Activated naive CD8-positive, alpha-beta T cell treated with anti-CD3 and anti-CD28 coated beads for 36 hours (primary cell): ENCODE measurements around the gene ATP2A3. TPM values are rescaled to one million over a fixed set of nuclear protein-coding genes. Genes with fewer than 3 reads are reported as not detected.

Experiments
- DNase-seq: peaks from one replicate; pipeline ENCODE4 v3.0.0; 2021
- H3K27ac Mint-ChIP-seq: one replicate; pipeline ENCODE4 v1.8.0; 2022; ENCODE audit warnings: mild to moderate bottlenecking, moderate library complexity, mixed read lengths
- H3K27me3 Mint-ChIP-seq: one replicate; pipeline ENCODE4 v1.8.0; 2022; ENCODE audit warnings: mild to moderate bottlenecking, mixed read lengths
- H3K36me3 Mint-ChIP-seq: one replicate; pipeline ENCODE4 v1.8.0; 2021; ENCODE audit warnings: mild to moderate bottlenecking, mixed read lengths
- H3K4me1 Mint-ChIP-seq: one replicate; pipeline ENCODE4 v1.8.0; 2021; ENCODE audit warnings: mixed read lengths
- H3K4me3 Mint-ChIP-seq: one replicate; pipeline ENCODE4 v1.8.0; 2022; ENCODE audit warnings: mild to moderate bottlenecking, moderate library complexity, mixed read lengths
- H3K9me3 Mint-ChIP-seq: one replicate; pipeline ENCODE4 v1.8.0; 2022; ENCODE audit warnings: mixed read lengths
- total RNA-seq, 2 experiments: library from RNA; stranded (reverse); gene quantifications; one replicate each; pipeline ENCODE4 v1.2.3, GENCODE V29; 2021

The ATP2A3 gene
- total RNA-seq, result 10 to 100 TPM; 85.7 to 89.9 TPM

- Mint-ChIP-seq H3K4me3 (peak within 1 kb of the TSS; percentile 85), H3K36me3 (peaks cover 7% of the 10 kb centered on the region), H3K27ac (peak within 1 kb of the TSS; percentile 83), H3K9me3 (no peaks in the 10 kb centered on the region), H3K4me1 (peaks cover 42% of the 10 kb centered on the region), H3K27me3 (no peaks in the 10 kb centered on the region)
- peak; percentile 76 for DNase-seq
Observed at GRCh38 chr17:3964203-3965117, at the start of gene ATP2A3. ATP2A3 (minus strand) TSS chr17:3964437; CDS start chr17:3964291, 146 bp downstream.

GRCh38 chr17:4010754-4011153, 46.5 kb upstream of the ATP2A3 start:
- peaks cover 5% of the 10 kb centered on the region for H3K36me3 Mint-ChIP-seq
- H3K4me3 Mint-ChIP-seq, result no peak overlapping the region
- H3K4me1 Mint-ChIP-seq, result no peaks in the 10 kb centered on the region
- no peaks in the 10 kb centered on the region for H3K9me3 Mint-ChIP-seq
- no peak for DNase-seq
- no peak overlapping the region for H3K27ac Mint-ChIP-seq
- H3K27me3 Mint-ChIP-seq, result no peaks in the 10 kb centered on the region

- DNase-seq, result no peak
- Mint-ChIP-seq H3K9me3 (no peaks in the 10 kb centered on the region), H3K4me1 (peaks cover 4% of the 10 kb centered on the region), H3K4me3 (no peak overlapping the region), H3K27ac (no peak overlapping the region), H3K27me3 (no peaks in the 10 kb centered on the region), H3K36me3 (peaks cover 5% of the 10 kb centered on the region)
Observed at GRCh38 chr17:4009186-4009785, 45.0 kb upstream of the ATP2A3 start.

GRCh38 chr17:4008441-4009185, 44.4 kb upstream of the ATP2A3 start:
- peaks cover 4% of the 10 kb centered on the region for H3K4me1 Mint-ChIP-seq

GRCh38 chr17:4008082-4008435, 43.8 kb upstream of the ATP2A3 start:
- Mint-ChIP-seq H3K27me3 (no peaks in the 10 kb centered on the region), H3K27ac (no peak overlapping the region), H3K4me3 (no peak overlapping the region), H3K4me1 (peaks cover 4% of the 10 kb centered on the region), H3K36me3 (peaks cover 4% of the 10 kb centered on the region), H3K9me3 (no peaks in the 10 kb centered on the region)
- DNase-seq, result no peak

More at GRCh38 chr17:4008441-4009185, 44.4 kb upstream of the ATP2A3 start:
- Mint-ChIP-seq H3K27me3 (no peaks in the 10 kb centered on the region), H3K4me3 (no peak overlapping the region), H3K9me3 (no peaks in the 10 kb centered on the region), H3K36me3 (peaks cover 5% of the 10 kb centered on the region), H3K27ac (no peak overlapping the region)
- no peak for DNase-seq

GRCh38 chr17:4007346-4008081, 43.3 kb upstream of the ATP2A3 start:
- no peaks in the 10 kb centered on the region for H3K27me3 Mint-ChIP-seq
- no peaks in the 10 kb centered on the region for H3K9me3 Mint-ChIP-seq
- no peak for DNase-seq
- H3K36me3 Mint-ChIP-seq, result peaks cover 2% of the 10 kb centered on the region
- peaks cover 4% of the 10 kb centered on the region for H3K4me1 Mint-ChIP-seq
- H3K4me3 Mint-ChIP-seq, result no peak overlapping the region
- no peak overlapping the region for H3K27ac Mint-ChIP-seq

GRCh38 chr17:4006745-4007211, 42.5 kb upstream of the ATP2A3 start:
- DNase-seq, result no peak
- H3K4me1 Mint-ChIP-seq, result peaks cover 4% of the 10 kb centered on the region
- no peaks in the 10 kb centered on the region for H3K27me3 Mint-ChIP-seq
- no peak overlapping the region for H3K27ac Mint-ChIP-seq
- no peak overlapping the region for H3K4me3 Mint-ChIP-seq
- no peaks in the 10 kb centered on the region for H3K9me3 Mint-ChIP-seq
- H3K36me3 Mint-ChIP-seq, result peaks cover 2% of the 10 kb centered on the region

- H3K4me1 Mint-ChIP-seq, result peaks cover 4% of the 10 kb centered on the region
Observed at GRCh38 chr17:4006165-4006589, 41.9 kb upstream of the ATP2A3 start.

GRCh38 chr17:4005296-4006164, 41.3 kb upstream of the ATP2A3 start:
- H3K4me1 Mint-ChIP-seq, result peaks cover 4% of the 10 kb centered on the region
- no peaks in the 10 kb centered on the region for H3K27me3 Mint-ChIP-seq
- no peak overlapping the region for H3K27ac Mint-ChIP-seq
- no peaks in the 10 kb centered on the region for H3K9me3 Mint-ChIP-seq
- H3K4me3 Mint-ChIP-seq, result no peak overlapping the region
- H3K36me3 Mint-ChIP-seq, result peaks cover 2% of the 10 kb centered on the region
- no peak for DNase-seq

More at GRCh38 chr17:4006165-4006589, 41.9 kb upstream of the ATP2A3 start:
- no peaks in the 10 kb centered on the region for H3K9me3 Mint-ChIP-seq
- peaks cover 2% of the 10 kb centered on the region for H3K36me3 Mint-ChIP-seq
- DNase-seq, result no peak
- no peak overlapping the region for H3K27ac Mint-ChIP-seq
- H3K27me3 Mint-ChIP-seq, result no peaks in the 10 kb centered on the region
- H3K4me3 Mint-ChIP-seq, result no peak overlapping the region

GRCh38 chr17:4004517-4005295, 40.5 kb upstream of the ATP2A3 start:
- no peak overlapping the region for H3K4me3 Mint-ChIP-seq
- DNase-seq, result peak; percentile 75
- peaks cover 4% of the 10 kb centered on the region for H3K4me1 Mint-ChIP-seq
- H3K27me3 Mint-ChIP-seq, result no peaks in the 10 kb centered on the region
- no peak overlapping the region for H3K27ac Mint-ChIP-seq
- H3K9me3 Mint-ChIP-seq, result no peaks in the 10 kb centered on the region
- peaks cover 2% of the 10 kb centered on the region for H3K36me3 Mint-ChIP-seq

- peaks cover 4% of the 10 kb centered on the region for H3K4me1 Mint-ChIP-seq
- no peaks in the 10 kb centered on the region for H3K9me3 Mint-ChIP-seq
- no peak overlapping the region for H3K27ac Mint-ChIP-seq
- DNase-seq, result no peak
- H3K27me3 Mint-ChIP-seq, result no peaks in the 10 kb centered on the region
- H3K4me3 Mint-ChIP-seq, result no peak overlapping the region
- peaks cover 2% of the 10 kb centered on the region for H3K36me3 Mint-ChIP-seq
Observed at GRCh38 chr17:4003501-4004421, 39.5 kb upstream of the ATP2A3 start.

GRCh38 chr17:4003131-4003500, 38.9 kb upstream of the ATP2A3 start:
- no peak overlapping the region for H3K27ac Mint-ChIP-seq
- H3K36me3 Mint-ChIP-seq, result peaks cover 2% of the 10 kb centered on the region
- H3K9me3 Mint-ChIP-seq, result no peaks in the 10 kb centered on the region
- no peak for DNase-seq
- no peak overlapping the region for H3K4me3 Mint-ChIP-seq
- H3K27me3 Mint-ChIP-seq, result no peaks in the 10 kb centered on the region
- H3K4me1 Mint-ChIP-seq, result peaks cover 4% of the 10 kb centered on the region
